Measurements from ENCODE around the gene FARS2.

The FARS2 gene

GRCh38 chr6:5270093-5270680 lies 8.9 kb downstream of the FARS2 start:
- H3K27ac ChIP-seq (ENCODE audit: low read depth in 2 of 2, low read length in 2 of 2) = no peak overlapping the region
- H3K9ac ChIP-seq (ENCODE audit: low read depth in 1 of 2, low read length in 2 of 2) = no peak overlapping the region
- no peaks in the 10 kb centered on the region for H3K9me3 ChIP-seq (ENCODE audit: control insufficient read depth in 2 of 2, low read length in 2 of 2)
- no peaks in the 10 kb centered on the region for H3K4me1 ChIP-seq (ENCODE audit: control insufficient read depth in 2 of 2, insufficient read depth in 2 of 2, low read length in 2 of 2)
- no peaks in the 10 kb centered on the region for H3K27me3 ChIP-seq (ENCODE audit: control insufficient read depth in 2 of 2, insufficient read depth in 2 of 2, low read length in 2 of 2)
- H3K36me3 ChIP-seq (ENCODE audit: control insufficient read depth in 2 of 2, insufficient read depth in 2 of 2, low read length in 2 of 2) = peaks cover 0 to 2% of the 10 kb centered on the region in 2 donors
- H3K4me3 ChIP-seq (ENCODE audit: low read length in 2 of 2) = no peak overlapping the region

- no peaks in the 10 kb centered on the region for H3K27me3 ChIP-seq (ENCODE audit: control insufficient read depth in 2 of 2, insufficient read depth in 2 of 2, low read length in 2 of 2)
- no peaks in the 10 kb centered on the region for H3K4me1 ChIP-seq (ENCODE audit: control insufficient read depth in 2 of 2, insufficient read depth in 2 of 2, low read length in 2 of 2)
- peaks cover 0 to 2% of the 10 kb centered on the region in 2 donors for H3K36me3 ChIP-seq (ENCODE audit: control insufficient read depth in 2 of 2, insufficient read depth in 2 of 2, low read length in 2 of 2)
- H3K27ac ChIP-seq (ENCODE audit: low read depth in 2 of 2, low read length in 2 of 2) = no peak overlapping the region
- H3K9me3 ChIP-seq (ENCODE audit: control insufficient read depth in 2 of 2, low read length in 2 of 2) = no peaks in the 10 kb centered on the region
- no peak overlapping the region for H3K9ac ChIP-seq (ENCODE audit: low read depth in 1 of 2, low read length in 2 of 2)
- H3K4me3 ChIP-seq (ENCODE audit: low read length in 2 of 2) = no peak overlapping the region
These were observed 10.6 kb downstream of the FARS2 start for GRCh38 chr6:5271926-5272325.

- no peaks in the 10 kb centered on the region for H3K4me1 ChIP-seq (ENCODE audit: control insufficient read depth in 2 of 2, insufficient read depth in 2 of 2, low read length in 2 of 2)
- no peak overlapping the region for H3K4me3 ChIP-seq (ENCODE audit: low read length in 2 of 2)
- peaks cover 0 to 2% of the 10 kb centered on the region in 2 donors for H3K36me3 ChIP-seq (ENCODE audit: control insufficient read depth in 2 of 2, insufficient read depth in 2 of 2, low read length in 2 of 2)
- H3K27me3 ChIP-seq (ENCODE audit: control insufficient read depth in 2 of 2, insufficient read depth in 2 of 2, low read length in 2 of 2) = no peaks in the 10 kb centered on the region
- no peaks in the 10 kb centered on the region for H3K9me3 ChIP-seq (ENCODE audit: control insufficient read depth in 2 of 2, low read length in 2 of 2)
- H3K27ac ChIP-seq (ENCODE audit: low read depth in 2 of 2, low read length in 2 of 2) = no peak overlapping the region
- H3K9ac ChIP-seq (ENCODE audit: low read depth in 1 of 2, low read length in 2 of 2) = no peak overlapping the region
These were observed 12.9 kb downstream of the FARS2 start for GRCh38 chr6:5274231-5274630.

GRCh38 chr6:5275497-5275896 lies 14.2 kb downstream of the FARS2 start:
- no peaks in the 10 kb centered on the region for H3K27me3 ChIP-seq (ENCODE audit: control insufficient read depth in 2 of 2, insufficient read depth in 2 of 2, low read length in 2 of 2)
- no peak overlapping the region for H3K4me3 ChIP-seq (ENCODE audit: low read length in 2 of 2)
- H3K9me3 ChIP-seq (ENCODE audit: control insufficient read depth in 2 of 2, low read length in 2 of 2) = no peaks in the 10 kb centered on the region
- peaks cover 0 to 2% of the 10 kb centered on the region in 2 donors for H3K36me3 ChIP-seq (ENCODE audit: control insufficient read depth in 2 of 2, insufficient read depth in 2 of 2, low read length in 2 of 2)
- H3K4me1 ChIP-seq (ENCODE audit: control insufficient read depth in 2 of 2, insufficient read depth in 2 of 2, low read length in 2 of 2) = no peaks in the 10 kb centered on the region
- H3K9ac ChIP-seq (ENCODE audit: low read depth in 1 of 2, low read length in 2 of 2) = no peak overlapping the region
- no peak overlapping the region for H3K27ac ChIP-seq (ENCODE audit: low read depth in 2 of 2, low read length in 2 of 2)

DNA sequence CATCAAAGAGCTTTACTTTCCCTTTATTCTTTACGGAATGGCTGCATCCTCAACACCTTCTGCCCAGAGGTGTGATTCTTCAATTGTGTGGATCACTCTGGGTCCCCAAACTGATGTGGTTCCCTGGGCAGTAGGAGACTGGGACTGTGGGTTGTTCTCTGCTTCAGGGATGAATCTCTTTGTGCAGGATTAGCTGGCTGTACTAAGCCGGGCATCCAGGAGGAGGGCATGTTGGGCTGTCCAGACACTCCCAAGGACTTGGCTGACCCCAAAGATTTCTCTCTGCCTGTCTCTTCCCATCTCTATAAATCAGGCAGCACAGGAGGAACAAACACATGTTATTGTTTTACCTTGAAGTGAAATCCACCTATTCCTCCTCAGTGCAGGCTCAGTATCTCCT lies 15.3 kb downstream of the FARS2 start:
- H3K27me3 ChIP-seq (ENCODE audit: control insufficient read depth in 2 of 2, insufficient read depth in 2 of 2, low read length in 2 of 2) = no peaks in the 10 kb centered on the region
- H3K4me1 ChIP-seq (ENCODE audit: control insufficient read depth in 2 of 2, insufficient read depth in 2 of 2, low read length in 2 of 2) = no peaks in the 10 kb centered on the region
- H3K9me3 ChIP-seq (ENCODE audit: control insufficient read depth in 2 of 2, low read length in 2 of 2) = no peaks in the 10 kb centered on the region
- H3K9ac ChIP-seq (ENCODE audit: low read depth in 1 of 2, low read length in 2 of 2) = no peak overlapping the region
- H3K4me3 ChIP-seq (ENCODE audit: low read length in 2 of 2) = no peak overlapping the region
- H3K36me3 ChIP-seq (ENCODE audit: control insufficient read depth in 2 of 2, insufficient read depth in 2 of 2, low read length in 2 of 2) = peaks cover 0 to 2% of the 10 kb centered on the region in 2 donors
- no peak overlapping the region for H3K27ac ChIP-seq (ENCODE audit: low read depth in 2 of 2, low read length in 2 of 2)

- H3K27ac ChIP-seq (ENCODE audit: low read depth in 2 of 2, low read length in 2 of 2) = no peak overlapping the region
- no peak overlapping the region for H3K4me3 ChIP-seq (ENCODE audit: low read length in 2 of 2)
- H3K36me3 ChIP-seq (ENCODE audit: control insufficient read depth in 2 of 2, insufficient read depth in 2 of 2, low read length in 2 of 2) = no peaks in the 10 kb centered on the region
- no peaks in the 10 kb centered on the region for H3K4me1 ChIP-seq (ENCODE audit: control insufficient read depth in 2 of 2, insufficient read depth in 2 of 2, low read length in 2 of 2)
- H3K9me3 ChIP-seq (ENCODE audit: control insufficient read depth in 2 of 2, low read length in 2 of 2) = no peaks in the 10 kb centered on the region
- H3K9ac ChIP-seq (ENCODE audit: low read depth in 1 of 2, low read length in 2 of 2) = no peak overlapping the region
- H3K27me3 ChIP-seq (ENCODE audit: control insufficient read depth in 2 of 2, insufficient read depth in 2 of 2, low read length in 2 of 2) = no peaks in the 10 kb centered on the region
These were observed 16.3 kb downstream of the FARS2 start for GRCh38 chr6:5277589-5277988.

DNA sequence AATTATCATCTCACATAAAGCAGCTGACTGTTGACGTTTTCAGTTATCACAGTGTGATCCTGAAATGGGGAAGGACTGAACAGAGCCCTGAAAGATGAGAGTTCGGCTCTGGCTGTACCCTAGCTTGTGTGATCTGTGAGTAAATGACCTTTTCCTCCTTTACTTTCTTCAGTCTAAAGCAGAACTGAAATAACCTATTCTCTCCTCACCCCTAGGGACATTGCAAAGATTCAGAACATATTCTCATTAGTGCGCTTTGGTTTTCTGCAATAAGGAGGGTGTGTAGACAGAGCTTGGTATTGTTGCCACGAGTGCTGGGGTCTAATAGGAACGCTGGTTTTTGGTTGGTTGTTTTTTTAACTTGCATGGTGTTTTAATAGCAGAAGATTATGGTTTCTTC lies 16.7 kb downstream of the FARS2 start:
- no peak overlapping the region for H3K9ac ChIP-seq (ENCODE audit: low read depth in 1 of 2, low read length in 2 of 2)
- no peak overlapping the region for H3K27ac ChIP-seq (ENCODE audit: low read depth in 2 of 2, low read length in 2 of 2)
- H3K27me3 ChIP-seq (ENCODE audit: control insufficient read depth in 2 of 2, insufficient read depth in 2 of 2, low read length in 2 of 2) = no peaks in the 10 kb centered on the region
- no peaks in the 10 kb centered on the region for H3K9me3 ChIP-seq (ENCODE audit: control insufficient read depth in 2 of 2, low read length in 2 of 2)
- H3K4me1 ChIP-seq (ENCODE audit: control insufficient read depth in 2 of 2, insufficient read depth in 2 of 2, low read length in 2 of 2) = no peaks in the 10 kb centered on the region
- no peaks in the 10 kb centered on the region for H3K36me3 ChIP-seq (ENCODE audit: control insufficient read depth in 2 of 2, insufficient read depth in 2 of 2, low read length in 2 of 2)
- no peak overlapping the region for H3K4me3 ChIP-seq (ENCODE audit: low read length in 2 of 2)

- no peak overlapping the region for H3K9ac ChIP-seq (ENCODE audit: low read depth in 1 of 2, low read length in 2 of 2)
- no peaks in the 10 kb centered on the region for H3K9me3 ChIP-seq (ENCODE audit: control insufficient read depth in 2 of 2, low read length in 2 of 2)
- H3K27me3 ChIP-seq (ENCODE audit: control insufficient read depth in 2 of 2, insufficient read depth in 2 of 2, low read length in 2 of 2) = no peaks in the 10 kb centered on the region
- no peak overlapping the region for H3K4me3 ChIP-seq (ENCODE audit: low read length in 2 of 2)
- no peak overlapping the region for H3K27ac ChIP-seq (ENCODE audit: low read depth in 2 of 2, low read length in 2 of 2)
- no peaks in the 10 kb centered on the region for H3K4me1 ChIP-seq (ENCODE audit: control insufficient read depth in 2 of 2, insufficient read depth in 2 of 2, low read length in 2 of 2)
- no peaks in the 10 kb centered on the region for H3K36me3 ChIP-seq (ENCODE audit: control insufficient read depth in 2 of 2, insufficient read depth in 2 of 2, low read length in 2 of 2)
These were observed 17.3 kb downstream of the FARS2 start for GRCh38 chr6:5278565-5279120.

DNA sequence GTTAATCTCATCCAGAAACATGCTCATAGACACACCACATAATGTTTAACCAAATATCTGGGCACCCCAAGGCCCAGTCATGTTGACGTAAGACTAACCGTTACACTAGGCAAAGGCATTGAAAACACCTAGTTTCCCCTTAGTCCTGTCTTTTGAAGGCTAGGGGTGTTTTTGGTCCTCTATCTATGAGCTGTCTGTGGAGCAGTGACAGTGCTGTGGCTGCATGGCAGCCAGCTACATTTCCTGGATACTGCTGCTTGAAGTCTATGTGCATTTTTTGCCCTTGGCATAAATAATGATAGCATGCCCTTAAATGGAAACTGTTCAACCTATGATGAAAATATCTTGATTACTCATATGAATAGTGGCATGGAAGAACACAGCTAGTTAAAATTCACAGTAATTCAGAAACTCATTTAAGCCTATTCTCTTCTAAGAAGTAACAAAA lies 18.6 kb downstream of the FARS2 start:
- Histone ChIP-seq H3K4me3 (ENCODE audit: low read length in 2 of 2) (no peak overlapping the region), H3K27me3 (ENCODE audit: control insufficient read depth in 2 of 2, insufficient read depth in 2 of 2, low read length in 2 of 2) (no peaks in the 10 kb centered on the region), H3K9ac (ENCODE audit: low read depth in 1 of 2, low read length in 2 of 2) (no peak overlapping the region), H3K9me3 (ENCODE audit: control insufficient read depth in 2 of 2, low read length in 2 of 2) (no peaks in the 10 kb centered on the region), H3K4me1 (ENCODE audit: control insufficient read depth in 2 of 2, insufficient read depth in 2 of 2, low read length in 2 of 2) (no peaks in the 10 kb centered on the region), H3K36me3 (ENCODE audit: control insufficient read depth in 2 of 2, insufficient read depth in 2 of 2, low read length in 2 of 2) (no peaks in the 10 kb centered on the region), H3K27ac (ENCODE audit: low read depth in 2 of 2, low read length in 2 of 2) (no peak overlapping the region)

- Histone ChIP-seq H3K36me3 (ENCODE audit: control insufficient read depth in 2 of 2, insufficient read depth in 2 of 2, low read length in 2 of 2) (no peaks in the 10 kb centered on the region), H3K4me1 (ENCODE audit: control insufficient read depth in 2 of 2, insufficient read depth in 2 of 2, low read length in 2 of 2) (no peaks in the 10 kb centered on the region), H3K9ac (ENCODE audit: low read depth in 1 of 2, low read length in 2 of 2) (no peak overlapping the region), H3K9me3 (ENCODE audit: control insufficient read depth in 2 of 2, low read length in 2 of 2) (no peaks in the 10 kb centered on the region), H3K27me3 (ENCODE audit: control insufficient read depth in 2 of 2, insufficient read depth in 2 of 2, low read length in 2 of 2) (no peaks in the 10 kb centered on the region), H3K4me3 (ENCODE audit: low read length in 2 of 2) (no peak overlapping the region), H3K27ac (ENCODE audit: low read depth in 2 of 2, low read length in 2 of 2) (no peak overlapping the region)
These were observed 19.6 kb downstream of the FARS2 start for GRCh38 chr6:5280920-5281319.

All from mucosa of rectum (tissue), 2 donors.